ENCODE measurements around the gene DOCK9.
A peak's percentile ranks its signal among the peaks of the same experiment; 100 is the strongest.

Gene DOCK9

DNA sequence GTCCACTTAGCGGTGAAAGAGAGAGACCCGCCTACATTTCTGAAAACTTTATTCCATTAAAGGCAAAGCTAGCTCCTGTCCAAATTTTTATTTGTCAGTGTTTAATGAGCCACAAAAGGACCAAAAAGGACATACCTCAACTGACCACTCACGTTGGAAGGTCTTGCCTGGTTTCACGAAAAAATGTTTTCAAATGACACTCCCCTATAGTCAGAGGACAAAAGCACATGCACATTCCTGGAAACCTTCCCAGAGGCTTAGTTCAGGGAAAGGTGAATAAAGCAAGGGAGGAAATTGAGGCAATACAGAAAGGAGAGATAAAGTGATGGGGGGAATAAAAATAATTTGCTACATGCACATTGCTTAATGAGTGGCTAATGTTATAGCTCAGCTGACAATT lies 55.6 kb downstream of the DOCK9 start:
- no peak for DNase-seq (ENCODE audit: low read depth)
- TF ChIP-seq, protein P1, sequence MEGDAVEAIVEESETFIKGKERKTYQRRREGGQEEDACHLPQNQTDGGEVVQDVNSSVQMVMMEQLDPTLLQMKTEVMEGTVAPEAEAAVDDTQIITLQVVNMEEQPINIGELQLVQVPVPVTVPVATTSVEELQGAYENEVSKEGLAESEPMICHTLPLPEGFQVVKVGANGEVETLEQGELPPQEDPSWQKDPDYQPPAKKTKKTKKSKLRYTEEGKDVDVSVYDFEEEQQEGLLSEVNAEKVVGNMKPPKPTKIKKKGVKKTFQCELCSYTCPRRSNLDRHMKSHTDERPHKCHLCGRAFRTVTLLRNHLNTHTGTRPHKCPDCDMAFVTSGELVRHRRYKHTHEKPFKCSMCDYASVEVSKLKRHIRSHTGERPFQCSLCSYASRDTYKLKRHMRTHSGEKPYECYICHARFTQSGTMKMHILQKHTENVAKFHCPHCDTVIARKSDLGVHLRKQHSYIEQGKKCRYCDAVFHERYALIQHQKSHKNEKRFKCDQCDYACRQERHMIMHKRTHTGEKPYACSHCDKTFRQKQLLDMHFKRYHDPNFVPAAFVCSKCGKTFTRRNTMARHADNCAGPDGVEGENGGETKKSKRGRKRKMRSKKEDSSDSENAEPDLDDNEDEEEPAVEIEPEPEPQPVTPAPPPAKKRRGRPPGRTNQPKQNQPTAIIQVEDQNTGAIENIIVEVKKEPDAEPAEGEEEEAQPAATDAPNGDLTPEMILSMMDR (IDR thresholded peaks at IDR 0.05; ENCODE audit: insufficient read depth, low read depth, low read length, missing control alignments) = no peak
- no peak overlapping the region for H3K4me3 ChIP-seq (ENCODE audit: low read depth, low read length)

DNA sequence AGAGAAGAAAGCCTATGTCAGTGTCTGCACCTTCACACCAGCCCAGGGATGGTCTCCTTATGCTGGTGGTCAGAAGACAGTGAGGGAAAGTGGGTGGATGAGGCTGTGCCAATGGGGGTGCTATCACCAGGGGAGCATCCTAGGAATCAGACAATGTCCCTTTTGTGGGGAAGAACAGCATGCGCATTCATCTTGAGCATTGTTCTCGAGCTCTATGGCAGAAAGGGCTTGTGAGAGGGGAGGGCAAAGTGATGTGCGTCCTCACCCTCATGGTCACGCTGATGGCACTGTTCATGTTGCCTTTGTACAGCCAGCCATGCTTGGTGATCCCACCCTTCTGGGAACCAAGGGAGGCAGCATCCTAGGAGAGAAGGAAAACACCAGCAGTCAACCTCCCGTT lies 56.1 kb downstream of the DOCK9 start:
- TF ChIP-seq, protein P1 (IDR thresholded peaks at IDR 0.05; ENCODE audit: insufficient read depth, low read depth, low read length, missing control alignments) = no peak
- no peak for DNase-seq (ENCODE audit: low read depth)
- no peak overlapping the region for H3K4me3 ChIP-seq (ENCODE audit: low read depth, low read length)

DNA sequence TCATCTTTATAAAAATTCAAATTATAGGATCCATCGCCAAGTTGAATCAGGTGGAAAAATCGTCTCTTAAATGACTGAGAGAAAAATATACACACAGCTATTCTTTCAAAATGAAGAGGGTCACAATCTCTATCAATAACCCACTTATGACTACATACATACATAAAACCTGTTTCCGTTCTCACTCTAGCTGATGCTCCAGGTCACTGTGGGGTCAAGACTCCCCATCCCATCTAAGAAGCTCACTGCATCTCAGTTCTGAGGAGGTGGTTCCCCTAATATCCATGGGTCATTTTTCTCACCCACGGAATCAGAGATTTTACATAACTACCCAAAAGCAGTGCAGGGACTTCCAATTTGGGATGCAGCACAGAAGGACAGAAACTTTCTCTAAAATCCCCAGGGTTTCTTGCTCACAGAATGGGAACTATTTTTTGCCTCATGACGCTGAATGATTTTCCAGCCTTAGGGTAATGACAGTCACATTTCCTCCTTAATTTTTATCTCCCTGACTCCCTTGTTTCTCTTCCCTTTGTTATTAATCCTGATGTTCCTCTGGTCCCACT lies 56.8 kb downstream of the DOCK9 start:
- DNase-seq (ENCODE audit: low read depth) = peak; percentile 20
- TF ChIP-seq, protein P1 (IDR thresholded peaks at IDR 0.05; ENCODE audit: insufficient read depth, low read depth, low read length, missing control alignments) = no peak
- H3K4me3 ChIP-seq (ENCODE audit: low read depth, low read length) = no peak overlapping the region

DNA sequence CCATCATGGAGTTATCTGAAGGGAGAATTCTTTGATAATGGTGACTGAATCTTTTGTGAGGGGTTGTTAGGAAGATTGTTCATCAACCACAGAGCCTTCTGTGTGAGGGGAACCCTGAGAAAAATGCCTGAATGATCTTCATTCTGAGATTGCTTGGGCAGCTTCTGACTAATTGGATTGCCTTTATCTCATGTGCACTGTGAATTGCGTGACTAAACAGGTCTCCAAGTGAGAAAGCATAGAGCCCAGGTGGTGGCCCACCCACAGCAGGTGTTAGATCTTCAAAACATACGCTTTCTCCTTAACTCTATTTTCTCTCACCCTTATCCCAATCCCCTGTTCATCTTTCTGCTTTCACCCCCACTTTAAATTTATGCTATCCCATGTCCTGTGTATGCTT lies 58.3 kb downstream of the DOCK9 start:
- TF ChIP-seq, protein P1 (IDR thresholded peaks at IDR 0.05; ENCODE audit: insufficient read depth, low read depth, low read length, missing control alignments) = no peak
- peak; percentile 23 for DNase-seq (ENCODE audit: low read depth)
- no peak overlapping the region for H3K4me3 ChIP-seq (ENCODE audit: low read depth, low read length)

DNA sequence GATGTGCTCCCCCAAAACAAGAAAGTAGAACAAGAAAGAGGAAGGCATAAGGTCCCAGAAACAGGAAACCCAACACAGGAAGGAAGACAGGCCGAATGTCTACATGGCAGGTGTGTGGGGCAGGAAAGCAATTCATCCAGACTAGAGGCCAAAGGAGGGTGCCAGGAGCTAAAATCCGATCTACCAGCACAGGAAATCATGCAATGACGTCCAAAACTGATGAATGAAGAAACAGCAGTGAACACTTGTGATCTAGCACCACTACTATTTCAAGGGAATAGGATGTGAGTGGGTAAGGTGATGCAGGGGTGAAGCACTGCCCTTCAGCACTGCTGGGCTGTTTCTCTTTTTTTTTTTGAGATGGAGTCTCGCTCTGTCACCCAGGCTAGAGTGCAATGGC lies 59.1 kb downstream of the DOCK9 start:
- no peak overlapping the region for H3K4me3 ChIP-seq (ENCODE audit: low read depth, low read length)
- DNase-seq (ENCODE audit: low read depth) = no peak
- TF ChIP-seq, protein P1 (IDR thresholded peaks at IDR 0.05; ENCODE audit: insufficient read depth, low read depth, low read length, missing control alignments) = no peak

DNA sequence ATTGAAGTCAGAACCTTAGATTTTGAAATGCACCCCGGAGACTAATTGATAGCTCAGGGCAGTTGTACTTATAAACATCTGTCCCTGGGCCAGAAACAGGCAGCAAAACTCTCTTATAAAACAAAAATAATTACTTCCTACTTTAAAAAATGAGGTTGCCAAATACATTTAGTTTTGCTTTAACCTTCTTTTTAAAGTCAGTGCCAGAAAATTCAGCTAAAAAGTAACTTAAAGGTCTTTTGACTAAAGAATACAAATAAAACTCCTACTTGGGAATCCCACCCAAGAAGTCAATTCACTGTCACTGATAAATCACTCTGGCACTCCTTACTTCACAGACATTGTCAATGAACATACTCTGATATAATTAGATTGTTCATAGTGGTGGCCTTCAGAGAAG lies 60.7 kb downstream of the DOCK9 start:
- no peak for DNase-seq (ENCODE audit: low read depth)
- H3K4me3 ChIP-seq (ENCODE audit: low read depth, low read length) = no peak overlapping the region
- TF ChIP-seq, protein P1 (IDR thresholded peaks at IDR 0.05; ENCODE audit: insufficient read depth, low read depth, low read length, missing control alignments) = no peak

DNA sequence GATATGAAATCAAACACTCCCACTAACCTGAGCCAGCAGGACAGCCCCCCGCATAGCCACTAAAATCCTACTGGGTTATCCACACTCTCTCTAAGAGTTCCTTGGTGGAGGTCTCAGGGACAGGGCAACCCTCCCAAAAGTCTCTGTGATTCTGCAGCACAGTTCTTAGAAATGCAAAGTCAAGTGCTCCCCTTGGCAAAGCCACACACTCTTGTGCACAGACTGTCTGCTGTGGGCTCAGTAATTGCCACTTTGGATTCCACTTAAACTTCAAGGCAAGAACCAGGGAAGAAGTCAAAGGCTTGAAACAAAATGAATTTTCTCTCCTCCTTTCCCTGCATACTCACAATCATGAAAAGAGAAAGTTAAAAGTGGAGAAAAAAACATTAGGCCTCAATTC lies 61.5 kb downstream of the DOCK9 start:
- DNase-seq (ENCODE audit: low read depth) = no peak
- TF ChIP-seq, protein P1 (IDR thresholded peaks at IDR 0.05; ENCODE audit: insufficient read depth, low read depth, low read length, missing control alignments) = no peak
- H3K4me3 ChIP-seq (ENCODE audit: low read depth, low read length) = no peak overlapping the region
